Measurements from ENCODE around the gene TNFSF9. TPM values are rescaled to one million over a fixed set of nuclear protein-coding genes. Genes with fewer than 3 reads are reported as not detected.

TNFSF9 gene
- polyA plus RNA-seq, 1 of the 3 experiments (the other 2 are of a cell fraction) = 10.7 TPM

- TF ChIP-seq PBX3 (IDR thresholded peaks at IDR 0.05) = no peak
- TF ChIP-seq GATA2 (CRISPR knock-in tag; IDR thresholded peaks at IDR 0.05) = no peak
Measured at GRCh38 chr19:6483235-6483634, 47.6 kb upstream of the TNFSF9 start (continued).

- TF ChIP-seq CHD2 (IDR thresholded peaks at IDR 0.05; ENCODE audit: low read length, partially characterized antibody) = no peak
- no peak for TF ChIP-seq NRF1 (IDR thresholded peaks at IDR 0.05; ENCODE audit: low read depth, low read length)
- no peak for TF ChIP-seq RXRA (IDR thresholded peaks at IDR 0.05; ENCODE audit: borderline replicate concordance, low read depth)
- no peak for TF ChIP-seq EP300 (IDR thresholded peaks at IDR 0.05; ENCODE audit: borderline replicate concordance in 1 of 2, low read depth in 1 of 2, low read length in 1 of 2)
- TF ChIP-seq FOXJ3 (CRISPR knock-in tag; IDR thresholded peaks at IDR 0.05) = no peak
- no peak for TF ChIP-seq NFIC (IDR thresholded peaks at IDR 0.05; ENCODE audit: borderline replicate concordance)
- TF ChIP-seq MXI1 (IDR thresholded peaks at IDR 0.05; ENCODE audit: low read depth, low read length) = no peak
- TF ChIP-seq IRF3 (IDR thresholded peaks at IDR 0.05; ENCODE audit: low read depth, low read length) = no peak
- no peak for TF ChIP-seq TEAD4 (IDR thresholded peaks at IDR 0.05; ENCODE audit: borderline replicate concordance, insufficient read depth)
- no peak for TF ChIP-seq ELF1 (IDR thresholded peaks at IDR 0.05)
- no peak for TF ChIP-seq TAF1 (IDR thresholded peaks at IDR 0.05; ENCODE audit: borderline replicate concordance, low read depth, low read length)
- no peak for TF ChIP-seq RAD21 (IDR thresholded peaks at IDR 0.05; ENCODE audit: low read length)
- Histone ChIP-seq H3K27me3 (ENCODE audit: insufficient read depth) (no peaks in the 10 kb centered on the region; the same call in 1 of the 2 replicates), H3F3A (replicated peaks; ENCODE audit: insufficient read depth) (no peaks in the 10 kb centered on the region), H3K9ac (no peak overlapping the region), H3K4me1 (ENCODE audit: control insufficient read depth in 1 of 2, insufficient read depth in 2 of 2, low read depth in 1 of 2, low read length in 1 of 2) (no peaks in the 10 kb centered on the region; a peak in 1 of 4 replicates), H3K27ac (ENCODE audit: low read depth in 2 of 2, low read length in 1 of 2) (no peak overlapping the region), H3K9me3 (no peaks in the 10 kb centered on the region), H3K9me2 (no peaks in the 10 kb centered on the region), H3K4me2 (no peak overlapping the region), H3K79me2 (ENCODE audit: insufficient read depth) (no peaks in the 10 kb centered on the region), H3K4me3 (ENCODE audit: low read depth in 2 of 2, low read length in 1 of 2) (no peak overlapping the region), H4K20me1 (ENCODE audit: insufficient read depth) (no peaks in the 10 kb centered on the region), H2AFZ (ENCODE audit: low read depth) (no peak overlapping the region), H3K36me3 (replicated peaks in 1 of 2; ENCODE audit: control insufficient read depth in 1 of 2, insufficient read depth in 2 of 2, low read length in 1 of 2) (no peaks in the 10 kb centered on the region)
- no peak for DNase-seq
- CTCF ChIA-PET = no interaction called here
- POLR2A ChIA-PET = no interaction called here
- 63% methylated on average over 8 of the region's 8 CpGs for WGBS (ENCODE audit: low lambda C conversion rate)
Measured at GRCh38 chr19:6484230-6484629, 46.6 kb upstream of the TNFSF9 start.

- DNase-seq = no peak
- TF ChIP-seq USF1 (IDR thresholded peaks at IDR 0.05; ENCODE audit: borderline replicate concordance, low read depth) (no peak), TCF12 (IDR thresholded peaks at IDR 0.05) (no peak), ELF1 (IDR thresholded peaks at IDR 0.05) (no peak), NRF1 (IDR thresholded peaks at IDR 0.05; ENCODE audit: low read depth, low read length) (no peak), MAX (IDR thresholded peaks at IDR 0.05; ENCODE audit: low read depth) (no peak), NFIC (IDR thresholded peaks at IDR 0.05; ENCODE audit: borderline replicate concordance) (no peak)
- H3K79me2 ChIP-seq (ENCODE audit: insufficient read depth) = no peaks in the 10 kb centered on the region
- H3K27ac ChIP-seq (ENCODE audit: low read depth in 2 of 2, low read length in 1 of 2) = no peak overlapping the region
- WGBS (ENCODE audit: low lambda C conversion rate) = 83% methylated on average over 7 of the region's 7 CpGs
- CTCF ChIA-PET = interaction anchor here (0.8 kb wide), 1 partner anchor 10 kb away, joined by 4 read pairs; no protein-coding TSS in a partner anchor
- no peaks in the 10 kb centered on the region for H3F3A ChIP-seq (replicated peaks; ENCODE audit: insufficient read depth)
- H3K36me3 ChIP-seq (replicated peaks in 1 of 2; ENCODE audit: control insufficient read depth in 1 of 2, insufficient read depth in 2 of 2, low read length in 1 of 2) = no peaks in the 10 kb centered on the region
- no peaks in the 10 kb centered on the region for H3K9me3 ChIP-seq
- H3K27me3 ChIP-seq (ENCODE audit: insufficient read depth) = no peaks in the 10 kb centered on the region; the same call in 1 of the 2 replicates
- H3K4me2 ChIP-seq = no peak overlapping the region
- H4K20me1 ChIP-seq (ENCODE audit: insufficient read depth) = no peaks in the 10 kb centered on the region
- no peak overlapping the region for H3K9ac ChIP-seq
- H3K4me1 ChIP-seq (ENCODE audit: control insufficient read depth in 1 of 2, insufficient read depth in 2 of 2, low read depth in 1 of 2, low read length in 1 of 2) = no peaks in the 10 kb centered on the region; a peak in 1 of 4 replicates
- no peak overlapping the region for H2AFZ ChIP-seq (ENCODE audit: low read depth)
- H3K4me3 ChIP-seq (ENCODE audit: low read depth in 2 of 2, low read length in 1 of 2) = no peak overlapping the region
- POLR2A ChIA-PET = no interaction called here
- no peaks in the 10 kb centered on the region for H3K9me2 ChIP-seq
Measured at GRCh38 chr19:6484831-6485230, 46.0 kb upstream of the TNFSF9 start.

Data from SK-N-SH (cell line).